HuH-7.5 (cell line): ENCODE measurements around the gene DYDC2.

Source experiments
- DNase-seq: peaks from one replicate; pipeline ENCODE4 v3.0.0; 2011; ENCODE audit warnings: low spot score

The DYDC2 gene

GRCh38 chr10:80371467-80371866 is 14.9 kb downstream of the DYDC2 start:
- no peak for DNase-seq

GRCh38 chr10:80372675-80373074 is 16.1 kb downstream of the DYDC2 start:
- no peak for DNase-seq

GRCh38 chr10:80373502-80373901 is 16.9 kb downstream of the DYDC2 start:
- no peak for DNase-seq

- no peak for DNase-seq
Measured at GRCh38 chr10:80379701-80380100, 23.1 kb downstream of the DYDC2 start.

GRCh38 chr10:80380185-80380584 is 23.6 kb downstream of the DYDC2 start:
- DNase-seq, result no peak

GRCh38 chr10:80382989-80383388 is 26.4 kb downstream of the DYDC2 start:
- no peak for DNase-seq

GRCh38 chr10:80390740-80391139 is 34.2 kb downstream of the DYDC2 start:
- no peak for DNase-seq

GRCh38 chr10:80392250-80392649 is 35.7 kb downstream of the DYDC2 start:
- DNase-seq, result no peak

- no peak for DNase-seq
Measured at GRCh38 chr10:80394358-80394916, 37.9 kb downstream of the DYDC2 start.

- DNase-seq, result no peak
Measured at GRCh38 chr10:80397014-80397413, 40.4 kb downstream of the DYDC2 start.

GRCh38 chr10:80400136-80400804 is 43.7 kb downstream of the DYDC2 start:
- DNase-seq, result no peak

GRCh38 chr10:80405035-80405434 is 48.5 kb downstream of the DYDC2 start:
- no peak for DNase-seq

GRCh38 chr10:80405626-80406025 is 49.0 kb downstream of the DYDC2 start:
- DNase-seq, result no peak

GRCh38 chr10:80406204-80406603 is 49.6 kb downstream of the DYDC2 start:
- DNase-seq, result no peak

GRCh38 chr10:80407812-80408241 is 51.2 kb downstream of the DYDC2 start:
- DNase-seq, result peak; percentile 56

GRCh38 chr10:80408242-80409101 is 51.9 kb downstream of the DYDC2 start, which contains the start of gene PRXL2A:
TSS of gene PRXL2A (plus strand) at chr10:80408551. CDS start at chr10:80420468, 11,917 bp downstream.
- peak; percentile 86 for DNase-seq

- DNase-seq, result no peak
Measured at GRCh38 chr10:80409121-80409520, 52.5 kb downstream of the DYDC2 start.

- no peak for DNase-seq
Measured at GRCh38 chr10:80410122-80410521, 53.5 kb downstream of the DYDC2 start.

GRCh38 chr10:80410578-80411145 is 54.1 kb downstream of the DYDC2 start:
- no peak for DNase-seq

- DNase-seq, result peak; percentile 35
Measured at GRCh38 chr10:80411267-80411668, 54.7 kb downstream of the DYDC2 start.

- no peak for DNase-seq
Measured at GRCh38 chr10:80411681-80412220, 55.2 kb downstream of the DYDC2 start.

- no peak for DNase-seq
Measured at GRCh38 chr10:80412486-80412885, 55.9 kb downstream of the DYDC2 start.
